Adipocyte (in vitro differentiated cells): Measurements from ENCODE around the gene SAA4.
"Not testable (repeated sequence)": the region's sequence is repeated elsewhere in the genome, so short reads cannot be mapped to it uniquely, and the experiment has no call there.

Experiments used
- DNase-seq: peaks from one replicate; pipeline ENCODE4 v3.0.0-alpha.2; 2015; ENCODE audit warnings: low read depth
- H3K27me3 ChIP-seq: replicated peaks from 2 replicates; pipeline ENCODE4 v1.7.0; 2013; ENCODE audit warnings: mild to moderate bottlenecking, low read length, moderate library complexity; ENCODE audit not compliant: control insufficient read depth, insufficient read depth
- H3K36me3 ChIP-seq: 2 replicates; pipeline ENCODE4 v1.7.0; 2013; ENCODE audit warnings: low read length, mild to moderate bottlenecking, moderate library complexity; ENCODE audit not compliant: control insufficient read depth, insufficient read depth, severe bottlenecking
- H3K4me1 ChIP-seq: 2 replicates; pipeline ENCODE4 v1.7.0; 2013; ENCODE audit warnings: mild to moderate bottlenecking, low read length, moderate library complexity; ENCODE audit not compliant: control insufficient read depth, insufficient read depth
- H3K4me3 ChIP-seq: 2 replicates; pipeline ENCODE4 v1.7.0; 2013; ENCODE audit warnings: mild to moderate bottlenecking, low read length, moderate library complexity
- H3K9ac ChIP-seq: 2 replicates; pipeline ENCODE4 v1.7.0; 2013; ENCODE audit warnings: mild to moderate bottlenecking, low read length, moderate library complexity
- H3K9me3 ChIP-seq: 2 replicates; pipeline ENCODE4 v1.7.0; 2013; ENCODE audit warnings: mild to moderate bottlenecking, low read length, moderate library complexity; ENCODE audit not compliant: control insufficient read depth

Gene SAA4, protein sequence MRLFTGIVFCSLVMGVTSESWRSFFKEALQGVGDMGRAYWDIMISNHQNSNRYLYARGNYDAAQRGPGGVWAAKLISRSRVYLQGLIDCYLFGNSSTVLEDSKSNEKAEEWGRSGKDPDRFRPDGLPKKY

GRCh38 chr11:18236664-18237356 is at the start of gene SAA4:
TSS of gene SAA4 (minus strand) at chr11:18236802. CDS start at chr11:18235926, 876 bp downstream.
- H3K4me3 ChIP-seq, result no peak within 1 kb of the TSS
- peaks cover 15% of the 10 kb centered on the region for H3K27me3 ChIP-seq
- H3K9ac ChIP-seq, result no peak within 1 kb of the TSS
- no peaks in the 10 kb centered on the region for H3K4me1 ChIP-seq
- H3K9me3 ChIP-seq, result no peaks in the 10 kb centered on the region
- DNase-seq, result no peak
- H3K36me3 ChIP-seq, result no peaks in the 10 kb centered on the region

- Histone ChIP-seq H3K4me1 (no peaks in the 10 kb centered on the region), H3K27me3 (no peaks in the 10 kb centered on the region), H3K36me3 (peaks cover 94% of the 10 kb centered on the region), H3K4me3 (no peak overlapping the region), H3K9ac (no peak overlapping the region), H3K9me3 (no peaks in the 10 kb centered on the region)
- DNase-seq, result no peak
Measured at GRCh38 chr11:18285841-18286240, 49.2 kb upstream of the SAA4 start.

DNA sequence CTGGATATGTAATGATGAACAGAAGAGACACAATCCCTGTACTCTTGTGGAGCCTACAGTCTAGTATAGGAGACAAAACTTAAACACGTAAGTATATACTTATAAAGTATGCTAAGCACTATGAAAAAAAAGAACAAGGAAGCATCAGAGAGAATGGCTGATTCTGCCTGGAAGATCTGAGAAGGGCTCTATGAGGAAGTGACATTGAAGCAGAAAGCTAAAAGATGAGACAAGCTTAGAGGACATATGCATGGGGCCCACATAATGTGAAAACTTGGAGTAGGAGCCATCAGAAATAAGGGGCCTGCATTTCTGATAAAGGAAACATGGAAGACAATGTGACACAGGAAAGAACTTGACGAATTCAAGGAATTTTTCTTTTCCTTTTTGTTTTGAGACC is 46.0 kb upstream of the SAA4 start:
- peaks cover 10% of the 10 kb centered on the region for H3K4me1 ChIP-seq
- no peaks in the 10 kb centered on the region for H3K9me3 ChIP-seq
- no peak for DNase-seq
- no peak overlapping the region for H3K9ac ChIP-seq
- H3K36me3 ChIP-seq, result peaks cover 89% of the 10 kb centered on the region
- no peak overlapping the region for H3K4me3 ChIP-seq
- no peaks in the 10 kb centered on the region for H3K27me3 ChIP-seq

- no peak overlapping the region for H3K9ac ChIP-seq
- DNase-seq, result no peak
- no peaks in the 10 kb centered on the region for H3K27me3 ChIP-seq
- H3K4me1 ChIP-seq, result peaks cover 14% of the 10 kb centered on the region
- H3K9me3 ChIP-seq, result no peaks in the 10 kb centered on the region
- peaks cover 68% of the 10 kb centered on the region for H3K36me3 ChIP-seq
- no peak overlapping the region for H3K4me3 ChIP-seq
Measured at GRCh38 chr11:18280438-18281045, 43.9 kb upstream of the SAA4 start.

GRCh38 chr11:18277565-18278271 is 41.1 kb upstream of the SAA4 start:
- Histone ChIP-seq H3K9ac (peak overlapping the region; percentile 20), H3K27me3 (no peaks in the 10 kb centered on the region), H3K36me3 (peaks cover 40% of the 10 kb centered on the region), H3K4me3 (no peak overlapping the region), H3K4me1 (peaks cover 14% of the 10 kb centered on the region), H3K9me3 (no peaks in the 10 kb centered on the region)
- no peak for DNase-seq

- no peak for DNase-seq
- peaks cover 6% of the 10 kb centered on the region for H3K4me1 ChIP-seq
- H3K9me3 ChIP-seq, result no peaks in the 10 kb centered on the region
- no peaks in the 10 kb centered on the region for H3K27me3 ChIP-seq
- H3K4me3 ChIP-seq, result no peak overlapping the region
- no peaks in the 10 kb centered on the region for H3K36me3 ChIP-seq
- no peak overlapping the region for H3K9ac ChIP-seq
Measured at GRCh38 chr11:18271206-18271605, 34.6 kb upstream of the SAA4 start.

GRCh38 chr11:18270102-18270501 is 33.5 kb upstream of the SAA4 start:
- Histone ChIP-seq H3K36me3 (no peaks in the 10 kb centered on the region), H3K9ac (no peak overlapping the region), H3K4me3 (no peak overlapping the region), H3K27me3 (no peaks in the 10 kb centered on the region), H3K9me3 (no peaks in the 10 kb centered on the region), H3K4me1 (peaks cover 16% of the 10 kb centered on the region)
- DNase-seq, result no peak

DNA sequence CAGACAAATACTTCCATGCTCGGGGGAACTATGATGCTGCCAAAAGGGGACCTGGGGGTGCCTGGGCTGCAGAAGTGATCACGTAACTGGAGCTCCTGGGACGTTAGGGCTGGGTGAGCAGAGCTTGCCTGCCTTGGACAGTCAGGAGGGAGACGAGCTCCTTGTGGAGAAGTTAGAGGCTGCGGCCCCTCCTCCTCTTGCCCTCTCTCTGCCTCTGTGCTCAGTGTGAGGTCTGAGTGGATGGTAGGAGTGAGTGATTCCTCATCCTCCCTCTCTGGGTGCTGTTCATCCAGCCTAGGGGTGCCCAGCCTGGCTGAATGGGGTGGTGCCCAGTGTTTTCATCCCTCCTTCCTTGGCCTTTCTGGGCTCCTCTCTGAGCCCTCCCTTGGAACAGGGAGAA is 32.6 kb upstream of the SAA4 start:
- not testable (repeated sequence) for H3K4me3 ChIP-seq, H3K27me3 ChIP-seq, H3K36me3 ChIP-seq, DNase-seq, H3K9ac ChIP-seq, H3K9me3 ChIP-seq
- peaks cover 20% of the 10 kb centered on the region for H3K4me1 ChIP-seq

DNA sequence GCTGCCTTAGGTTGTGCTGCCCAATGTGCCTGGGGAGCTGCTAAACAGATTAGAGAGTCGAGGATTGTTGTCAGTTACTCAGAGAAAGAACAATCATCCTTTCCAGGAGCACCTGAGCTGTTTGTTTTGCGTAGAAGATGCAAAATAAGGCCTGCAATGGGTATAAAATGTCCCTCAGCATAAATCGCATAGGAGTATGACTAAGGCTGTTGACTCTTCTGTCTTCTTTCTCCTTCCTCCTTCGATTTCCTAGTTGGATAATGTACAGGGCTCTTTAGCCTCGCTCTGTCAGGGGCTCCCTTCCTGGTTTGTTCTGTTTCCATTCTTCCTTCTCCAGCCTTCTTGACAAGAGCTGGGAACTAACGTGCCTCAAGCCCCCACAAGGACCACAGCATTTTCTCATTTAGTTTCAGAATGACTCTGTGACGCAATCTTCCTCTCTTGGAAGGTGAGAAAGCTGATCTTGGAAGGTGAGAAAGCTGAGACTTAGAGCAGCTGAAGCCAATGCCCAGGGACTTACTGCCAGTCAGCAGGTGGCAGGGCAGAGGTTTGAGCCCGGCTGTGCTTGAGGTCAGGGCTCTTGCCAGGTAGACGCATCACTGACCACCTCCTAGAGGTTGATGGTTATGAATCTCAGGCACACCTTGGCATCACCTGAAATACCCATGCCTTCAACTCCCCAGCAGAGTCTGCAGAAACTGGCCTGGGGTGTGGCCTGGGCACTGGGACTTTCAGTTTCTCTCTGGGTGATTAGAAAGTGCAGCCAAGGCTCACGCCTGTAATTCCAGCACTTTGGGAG is 30.9 kb upstream of the SAA4 start:
- H3K9ac ChIP-seq, DNase-seq, H3K9me3 ChIP-seq, H3K36me3 ChIP-seq, H3K4me3 ChIP-seq, H3K27me3 ChIP-seq: not testable (repeated sequence)
- H3K4me1 ChIP-seq, result peaks cover 23% of the 10 kb centered on the region

DNA sequence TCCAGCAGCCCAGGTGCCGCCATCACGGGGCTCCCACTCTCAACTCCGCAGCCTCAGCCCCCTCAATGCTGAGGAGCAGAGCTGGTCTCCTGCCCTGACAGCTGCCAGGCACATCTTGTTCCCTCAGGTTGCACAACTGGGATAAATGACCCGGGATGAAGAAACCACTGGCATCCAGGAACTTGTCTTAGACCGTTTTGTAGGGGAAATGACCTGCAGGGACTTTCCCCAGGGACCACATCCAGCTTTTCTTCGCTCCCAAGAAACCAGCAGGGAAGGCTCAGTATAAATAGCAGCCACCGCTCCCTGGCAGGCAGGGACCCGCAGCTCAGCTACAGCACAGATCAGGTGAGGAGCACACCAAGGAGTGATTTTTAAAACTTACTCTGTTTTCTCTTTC is 29.3 kb upstream of the SAA4 start, which contains the start of gene SAA1:
Gene SAA1 (plus strand): TSS at position 316 of the 400 bp plus-strand sequence. CDS start 624 bp downstream, outside the sequence.
- Histone ChIP-seq H3K9me3 (no peaks in the 10 kb centered on the region), H3K4me3 (no peak within 1 kb of the TSS), H3K4me1 (peaks cover 24% of the 10 kb centered on the region), H3K9ac (no peak within 1 kb of the TSS), H3K27me3 (no peaks in the 10 kb centered on the region), H3K36me3 (no peaks in the 10 kb centered on the region)
- DNase-seq, result peak; percentile 49
